WTC11 (cell line): ENCODE data around the gene ARHGEF39. TPM values are rescaled to one million over a fixed set of nuclear protein-coding genes. Genes with fewer than 3 reads are reported as not detected.

Source experiments
- ATAC-seq: fragments of 200-7000 bp; cut with Tn5 transposase; 2 replicates; pipeline ENCODE4 v1.10.0; 2021; ENCODE audit warnings: mild to moderate bottlenecking, moderate library complexity
- CTCF ChIA-PET: fragments of 300-600 bp; sonication (Branson Sonifier 250); formaldehyde crosslinking; loops from one replicate; lab custom pipeline; 2021; ENCODE audit warnings: antibody characterized with exemption; lab: Charles Lee
- POLR2A ChIA-PET: fragments of 350-600 bp; sonication (Branson Sonifier 250); formaldehyde crosslinking; loops from one replicate; lab custom pipeline; 2021; ENCODE audit warnings: antibody characterized with exemption; lab: Charles Lee
- DNase-seq: peaks from one replicate; pipeline ENCODE4 v3.0.0; 2021; ENCODE audit warnings: low spot score
- H3K27ac Mint-ChIP-seq: 2 replicates; pipeline ENCODE4 v1.8.0; 2021; ENCODE audit warnings: mixed read lengths
- H3K27me3 Mint-ChIP-seq: 2 replicates; pipeline ENCODE4 v1.8.0; 2021; ENCODE audit warnings: low read depth, mild to moderate bottlenecking, moderate library complexity, mixed read lengths
- H3K36me3 Mint-ChIP-seq: 2 replicates; pipeline ENCODE4 v1.8.0; 2021; ENCODE audit warnings: mixed read lengths
- H3K4me1 Mint-ChIP-seq: 2 replicates; pipeline ENCODE4 v1.8.0; 2022; ENCODE audit warnings: mixed read lengths
- H3K4me3 Mint-ChIP-seq: 2 replicates; pipeline ENCODE4 v1.8.0; 2021; ENCODE audit warnings: mild to moderate bottlenecking, moderate library complexity, mixed read lengths
- H3K9me3 Mint-ChIP-seq: 2 replicates; pipeline ENCODE4 v1.8.0; 2021; ENCODE audit warnings: mixed read lengths
- ATF2 ChIP-seq: sonication (generic); formaldehyde crosslinking; IDR thresholded peaks from 2 replicates; pipeline ENCODE4 v1.8.1; 2022; ENCODE audit warnings: low read depth, missing genetic modification reagents, borderline replicate concordance
- CREB1 ChIP-seq: sonication (generic); formaldehyde crosslinking; IDR thresholded peaks from 2 replicates; pipeline ENCODE4 v1.8.0; 2023; ENCODE audit warnings: mild to moderate bottlenecking, missing genetic modification reagents
- E2F4 ChIP-seq: sonication (generic); formaldehyde crosslinking; IDR thresholded peaks from 2 replicates; pipeline ENCODE4 v1.8.1; 2022; ENCODE audit warnings: low read depth, mild to moderate bottlenecking, moderate library complexity, missing genetic modification reagents, borderline replicate concordance
- ELF4 ChIP-seq: sonication (generic); formaldehyde crosslinking; IDR thresholded peaks from 2 replicates; pipeline ENCODE4 v1.8.1; 2022; ENCODE audit warnings: low read depth, mild to moderate bottlenecking, moderate library complexity, missing genetic modification reagents
- GRHL2 ChIP-seq: fragments of 250-450 bp; sonication (Bioruptor Pico); IDR thresholded peaks from 2 replicates; pipeline ENCODE4 v1.8.0; 2022; ENCODE audit warnings: mild to moderate bottlenecking, moderate library complexity; ENCODE audit not compliant: insufficient replicate concordance, severe bottlenecking
- GTF2I ChIP-seq: fragments of 250-450 bp; sonication (Bioruptor Pico); conservative IDR thresholded peaks from 2 replicates; pipeline ENCODE4 v1.4.0; 2021; ENCODE audit warnings: mild to moderate bottlenecking
- HMGA2 ChIP-seq: fragments of 250-450 bp; sonication (Bioruptor Pico); IDR thresholded peaks from 2 replicates; pipeline ENCODE4 v1.4.0; 2021; ENCODE audit warnings: mild to moderate bottlenecking, moderate library complexity
- IRF2 ChIP-seq: sonication (generic); formaldehyde crosslinking; IDR thresholded peaks from 2 replicates; pipeline ENCODE4 v1.8.0; 2022; ENCODE audit warnings: low read depth, missing genetic modification reagents, borderline replicate concordance
- JUN ChIP-seq: sonication (generic); formaldehyde crosslinking; IDR thresholded peaks from 2 replicates; pipeline ENCODE4 v1.8.0; 2023; ENCODE audit warnings: mild to moderate bottlenecking, missing genetic modification reagents
- NFYB ChIP-seq: sonication (generic); formaldehyde crosslinking; conservative IDR thresholded peaks from 2 replicates; pipeline ENCODE4 v1.8.0; 2022; ENCODE audit warnings: low read depth, missing genetic modification reagents
- NR3C1 ChIP-seq: sonication (generic); formaldehyde crosslinking; conservative IDR thresholded peaks from 2 replicates; pipeline ENCODE4 v1.8.1; 2023; ENCODE audit warnings: low read depth, mild to moderate bottlenecking, missing genetic modification reagents
- RELA ChIP-seq: sonication (generic); formaldehyde crosslinking; IDR thresholded peaks from 2 replicates; pipeline ENCODE4 v1.8.1; 2022; ENCODE audit warnings: missing genetic modification reagents, mild to moderate bottlenecking, borderline replicate concordance
- RORB ChIP-seq: fragments of 250-450 bp; sonication (Bioruptor Pico); IDR thresholded peaks from 2 replicates; pipeline ENCODE4 v1.9.0; 2021; ENCODE audit warnings: mild to moderate bottlenecking
- TP53 ChIP-seq: sonication (generic); formaldehyde crosslinking; IDR thresholded peaks from 2 replicates; pipeline ENCODE4 v1.8.1; 2023; ENCODE audit warnings: mild to moderate bottlenecking, missing genetic modification reagents
- USF1 ChIP-seq: sonication (generic); formaldehyde crosslinking; IDR thresholded peaks from 2 replicates; pipeline ENCODE4 v1.8.0; 2022; ENCODE audit warnings: mild to moderate bottlenecking, missing genetic modification reagents
- USF2 ChIP-seq: sonication (generic); formaldehyde crosslinking; IDR thresholded peaks from 2 replicates; pipeline ENCODE4 v1.8.1; 2023; ENCODE audit warnings: mild to moderate bottlenecking, missing genetic modification reagents, moderate library complexity
- ZBTB43 ChIP-seq: sonication (generic); formaldehyde crosslinking; IDR thresholded peaks from 2 replicates; pipeline ENCODE4 v1.8.1; 2023; ENCODE audit warnings: mild to moderate bottlenecking, missing genetic modification reagents
- ZNF263 ChIP-seq: sonication (generic); formaldehyde crosslinking; IDR thresholded peaks from 2 replicates; pipeline ENCODE4 v1.8.1; 2022; ENCODE audit warnings: low read depth, mild to moderate bottlenecking, moderate library complexity, missing genetic modification reagents
- ZNF396 ChIP-seq: fragments of 250-450 bp; sonication (Bioruptor Pico); IDR thresholded peaks from 2 replicates; pipeline ENCODE4 v1.8.0; 2021; ENCODE audit warnings: mild to moderate bottlenecking, moderate library complexity, borderline replicate concordance
- ZNF423 ChIP-seq: fragments of 250-450 bp; sonication (Bioruptor Pico); IDR thresholded peaks from 2 replicates; pipeline ENCODE4 v2.1.2; 2022; ENCODE audit warnings: mild to moderate bottlenecking, moderate library complexity
- ZSCAN18 ChIP-seq: fragments of 250-450 bp; sonication (Bioruptor Pico); IDR thresholded peaks from 2 replicates; pipeline ENCODE4 v2.1.2; 2022; ENCODE audit warnings: mild to moderate bottlenecking, moderate library complexity
- total RNA-seq: library from RNA; stranded (reverse); gene quantifications from 3 replicates; pipeline ENCODE4 v1.2.3, GENCODE V29; 2021

ARHGEF39 gene
- total RNA-seq, 1 experiment from 2014 or later = 23.8 TPM

- Mint-ChIP-seq H3K9me3 (no peaks in the 10 kb centered on the region), H3K27ac (no peak overlapping the region), H3K27me3 (peaks cover 53% of the 10 kb centered on the region), H3K36me3 (no peaks in the 10 kb centered on the region), H3K4me1 (peaks cover 9% of the 10 kb centered on the region), H3K4me3 (no peak overlapping the region)
- no peak for ATAC-seq
- no peak for TF ChIP-seq TP53 (CRISPR knock-in tag)
- no peak for TF ChIP-seq IRF2 (CRISPR knock-in tag)
- no peak for TF ChIP-seq USF1 (CRISPR knock-in tag)
- no peak for TF ChIP-seq GTF2I (CRISPR knock-in tag)
- TF ChIP-seq E2F4 (CRISPR knock-in tag) = no peak
- TF ChIP-seq RORB (CRISPR knock-in tag) = no peak
- TF ChIP-seq ZNF263 = no peak
- TF ChIP-seq NR3C1 (CRISPR knock-in tag) = no peak
- no peak for TF ChIP-seq GRHL2 (CRISPR knock-in tag)
- TF ChIP-seq ZNF396 = no peak
- TF ChIP-seq CREB1 (CRISPR knock-in tag) = no peak
- TF ChIP-seq ZNF423 (CRISPR knock-in tag) = no peak
- TF ChIP-seq NFYB (CRISPR knock-in tag) = no peak
- TF ChIP-seq ZSCAN18 (CRISPR knock-in tag) = no peak
- TF ChIP-seq ZBTB43 (CRISPR knock-in tag) = no peak
- TF ChIP-seq ELF4 (CRISPR knock-in tag) = no peak
- no peak for TF ChIP-seq JUN
- no peak for TF ChIP-seq USF2 (CRISPR knock-in tag)
- TF ChIP-seq RELA = no peak
- DNase-seq = no peak
- ChIA-PET CTCF (interaction anchor here (0.9 to 2.0 kb wide), 4 partner anchors 9 to 27 kb away, joined by 3 to 13 read pairs (median 5); no protein-coding TSS in a partner anchor), POLR2A (no interaction called here)
These were observed 45.9 kb downstream of the ARHGEF39 start for GRCh38 chr9:35618854-35619799.

- TF ChIP-seq HMGA2 (no peak), ATF2 (no peak)
- Mint-ChIP-seq H3K4me3 (peak within 1 kb of the TSS; percentile 73), H3K4me1 (peaks cover 9% of the 10 kb centered on the region), H3K9me3 (no peaks in the 10 kb centered on the region), H3K27me3 (peaks cover 61% of the 10 kb centered on the region), H3K36me3 (no peaks in the 10 kb centered on the region), H3K27ac (no peak within 1 kb of the TSS)
- ChIA-PET POLR2A (no interaction called here), CTCF (interaction anchor here (0.9 to 1.9 kb wide), 2 partner anchors 14 to 19 kb away, joined by 3 to 6 read pairs; no protein-coding TSS in a partner anchor)
- ATAC-seq (no peak), DNase-seq (no peak)
These were observed 46.7 kb downstream of the ARHGEF39 start, which contains the start of gene CD72 for GRCh38 chr9:35618325-35618727. TSS of gene CD72 (minus strand) at chr9:35618413. CDS start at chr9:35618303, 110 bp downstream.
